SKM-1 treated with dmso at 0.1 percent for 144 hours (cell line): Measurements from ENCODE around the gene GLIS1.
A peak's percentile ranks its signal among the peaks of the same experiment; 100 is the strongest.

Experiments
- DNase-seq: peaks from one replicate; lab custom pipeline; 2025; ENCODE audit not compliant: unreplicated experiment; lab: John Stamatoyannopoulos, UW

Gene GLIS1

GRCh38 chr1:53500204-53501064, 238.5 kb downstream of the GLIS1 start:
- DNase-seq: no peak

- no peak for DNase-seq
Measured at GRCh38 chr1:53499257-53500203, 239.4 kb downstream of the GLIS1 start.

GRCh38 chr1:53498555-53499131, 240.3 kb downstream of the GLIS1 start:
- DNase-seq: no peak

- DNase-seq: no peak
Measured at GRCh38 chr1:53495633-53496345, 243.2 kb downstream of the GLIS1 start.

- no peak for DNase-seq
Measured at GRCh38 chr1:53490351-53490750, 248.6 kb downstream of the GLIS1 start.

- DNase-seq: no peak
Measured at GRCh38 chr1:53486395-53487026, 252.5 kb downstream of the GLIS1 start.

GRCh38 chr1:53485478-53486394, 253.2 kb downstream of the GLIS1 start:
- peak; percentile 57 for DNase-seq

- no peak for DNase-seq
Measured at GRCh38 chr1:53484705-53485477, 254.1 kb downstream of the GLIS1 start.

- DNase-seq: no peak
Measured at GRCh38 chr1:53483656-53484055, 255.3 kb downstream of the GLIS1 start.

GRCh38 chr1:53483170-53483569, 255.8 kb downstream of the GLIS1 start:
- DNase-seq: no peak

GRCh38 chr1:53482441-53483153, 256.4 kb downstream of the GLIS1 start:
- DNase-seq: no peak

- no peak for DNase-seq
Measured at GRCh38 chr1:53481456-53481855, 257.5 kb downstream of the GLIS1 start.

- DNase-seq: no peak
Measured at GRCh38 chr1:53480678-53481077, 258.3 kb downstream of the GLIS1 start.

- no peak for DNase-seq
Measured at GRCh38 chr1:53478502-53478818, 260.5 kb downstream of the GLIS1 start.

GRCh38 chr1:53477651-53478501, 261.1 kb downstream of the GLIS1 start:
- DNase-seq: no peak

- DNase-seq: no peak
Measured at GRCh38 chr1:53476579-53476978, 262.4 kb downstream of the GLIS1 start.

- DNase-seq: no peak
Measured at GRCh38 chr1:53475664-53476063, 263.3 kb downstream of the GLIS1 start.
